CD4-positive, alpha-beta T cell (primary cell): ENCODE measurements around the gene PRKCH. TPM values are rescaled to one million over a fixed set of nuclear protein-coding genes. Genes with fewer than 3 reads are reported as not detected.

Source experiments
- ATAC-seq: fragments of 200-7000 bp; cut with Tn5 transposase; one replicate; pipeline ENCODE4 v1.10.0; 2022; ENCODE audit warnings: mild to moderate bottlenecking; ENCODE audit not compliant: poor library complexity
- CTCF ChIA-PET: fragments of 350-600 bp; sonication (Branson Sonifier 250); formaldehyde crosslinking; loops from one replicate; lab custom pipeline; 2021; ENCODE audit warnings: antibody characterized with exemption, inconsistent platforms; lab: Charles Lee
- POLR2A ChIA-PET: fragments of 350-600 bp; sonication (Branson Sonifier 250); formaldehyde crosslinking; loops from one replicate; lab custom pipeline; 2021; ENCODE audit warnings: antibody characterized with exemption, inconsistent platforms; lab: Charles Lee
- DNase-seq, 14 experiments: peaks; one replicate each; pipeline ENCODE4 v3.0.0-alpha.2; 2013 to 2020; ENCODE audit warnings: mixed read lengths in 2 of 14
- H3K27ac ChIP-seq, 2 donors: one replicate each; pipeline versions ENCODE4 v1.5.1 to v1.7.0; 2013; ENCODE audit warnings: low read length in 2 of 2, low read depth in 1 of 2, mild to moderate bottlenecking in 1 of 2
- H3K27me3 ChIP-seq, 2 experiments: 1 replicate in 1 of 2; 2 replicates in 1 of 2; pipeline versions ENCODE4 v1.6.1 to v1.7.0; 2013; ENCODE audit warnings: low read length in 2 of 2, control low read depth in 1 of 2, mild to moderate bottlenecking in 1 of 2, moderate library complexity in 1 of 2; ENCODE audit not compliant: insufficient read depth in 2 of 2, control insufficient read depth in 1 of 2
- H3K36me3 ChIP-seq: one replicate; pipeline ENCODE4 v1.6.1; 2013; ENCODE audit warnings: low read length, control low read depth; ENCODE audit not compliant: insufficient read depth
- H3K4me1 ChIP-seq: one replicate; pipeline ENCODE4 v1.6.1; 2013; ENCODE audit warnings: low read length, control low read depth; ENCODE audit not compliant: insufficient read depth
- H3K4me3 ChIP-seq: one replicate; pipeline ENCODE4 v1.5.1; 2013; ENCODE audit warnings: mild to moderate bottlenecking, low read length, moderate library complexity
- H3K9me3 ChIP-seq, 2 experiments: 1 replicate in 1 of 2; 2 replicates in 1 of 2; pipeline versions ENCODE4 v1.6.1 to v1.7.0; 2013; ENCODE audit warnings: low read length in 2 of 2, mild to moderate bottlenecking in 2 of 2, control low read depth in 1 of 2, moderate library complexity in 1 of 2; ENCODE audit not compliant: control insufficient read depth in 1 of 2, insufficient read depth in 1 of 2
- H3K27ac Mint-ChIP-seq: one replicate; pipeline ENCODE4 v1.8.0; 2020; ENCODE audit warnings: mixed read lengths
- H3K27me3 Mint-ChIP-seq: one replicate; pipeline ENCODE4 v1.8.0; 2021; ENCODE audit warnings: mixed read lengths
- H3K36me3 Mint-ChIP-seq: one replicate; pipeline ENCODE4 v1.8.0; 2021; ENCODE audit warnings: low read depth, mixed read lengths
- H3K4me1 Mint-ChIP-seq: one replicate; pipeline ENCODE4 v1.8.0; 2021; ENCODE audit warnings: low read depth, mixed read lengths
- H3K4me3 Mint-ChIP-seq: one replicate; pipeline ENCODE4 v1.8.0; 2020; ENCODE audit warnings: mild to moderate bottlenecking, mixed read lengths
- H3K9me3 Mint-ChIP-seq: one replicate; pipeline ENCODE4 v1.8.0; 2020; ENCODE audit warnings: mixed read lengths
- intact Hi-C, 2 experiments: fragments of 100-400 bp; cut with DNase I in 1 of 2; cut with micrococcal nuclease in 1 of 2; formaldehyde crosslinking; loops; one replicate each; pipeline versions ENCODE4 v1.15.1 to v1.9.0; 2023 to 2025; cut with DNase I, micrococcal nuclease
- total RNA-seq, 174 experiments: library from RNA in 2 of 174; stranded (reverse) in 2 of 174; gene quantifications; one replicate each; pipeline ENCODE4 v1.2.3 and lab custom pipeline; 2021 to 2026
- TF ChIP-seq, protein P1 (sequence below): fragments of 200-600 bp; IDR thresholded peaks from one replicate; pipeline ENCODE4 v1.8.0; 2022; ENCODE audit warnings: antibody characterized with exemption, mild to moderate bottlenecking

The PRKCH gene
- total RNA-seq, 2 experiments from 2014 or later = 378 to 385 TPM

DNA sequence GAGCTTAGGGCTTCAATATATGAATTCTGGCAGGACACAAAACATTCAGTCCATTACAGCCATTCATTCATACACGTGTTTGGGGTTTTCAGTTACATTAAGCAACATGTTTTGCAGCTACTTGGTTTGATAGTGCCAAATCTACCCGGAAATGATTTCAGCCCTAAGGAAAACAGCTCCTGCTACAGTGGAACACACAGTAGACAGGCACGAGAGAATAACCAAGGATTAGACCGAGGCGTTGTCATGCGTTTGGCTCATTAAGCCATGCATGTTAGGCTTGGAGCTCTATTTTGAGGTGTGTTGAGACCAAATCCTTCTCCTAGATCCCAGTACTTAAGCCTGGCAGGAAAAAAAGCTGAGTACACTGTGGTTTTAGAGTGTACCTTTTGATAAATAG is 177.4 kb downstream of the PRKCH start:
- ChIA-PET POLR2A (interaction anchor here (0.8 to 1.0 kb wide), 2 partner anchors 19 to 183 kb away, joined by 3 to 5 read pairs; no protein-coding TSS in a partner anchor), CTCF (interaction anchor here (0.9 kb wide), 1 partner anchor 20 kb away, joined by 3 read pairs; no protein-coding TSS in a partner anchor)
- TF ChIP-seq, protein P1, sequence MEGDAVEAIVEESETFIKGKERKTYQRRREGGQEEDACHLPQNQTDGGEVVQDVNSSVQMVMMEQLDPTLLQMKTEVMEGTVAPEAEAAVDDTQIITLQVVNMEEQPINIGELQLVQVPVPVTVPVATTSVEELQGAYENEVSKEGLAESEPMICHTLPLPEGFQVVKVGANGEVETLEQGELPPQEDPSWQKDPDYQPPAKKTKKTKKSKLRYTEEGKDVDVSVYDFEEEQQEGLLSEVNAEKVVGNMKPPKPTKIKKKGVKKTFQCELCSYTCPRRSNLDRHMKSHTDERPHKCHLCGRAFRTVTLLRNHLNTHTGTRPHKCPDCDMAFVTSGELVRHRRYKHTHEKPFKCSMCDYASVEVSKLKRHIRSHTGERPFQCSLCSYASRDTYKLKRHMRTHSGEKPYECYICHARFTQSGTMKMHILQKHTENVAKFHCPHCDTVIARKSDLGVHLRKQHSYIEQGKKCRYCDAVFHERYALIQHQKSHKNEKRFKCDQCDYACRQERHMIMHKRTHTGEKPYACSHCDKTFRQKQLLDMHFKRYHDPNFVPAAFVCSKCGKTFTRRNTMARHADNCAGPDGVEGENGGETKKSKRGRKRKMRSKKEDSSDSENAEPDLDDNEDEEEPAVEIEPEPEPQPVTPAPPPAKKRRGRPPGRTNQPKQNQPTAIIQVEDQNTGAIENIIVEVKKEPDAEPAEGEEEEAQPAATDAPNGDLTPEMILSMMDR = no peak
- Histone ChIP-seq H3K9me3 (no peaks in the 10 kb centered on the region), H3K36me3 (peaks cover 52% of the 10 kb centered on the region), H3K4me3 (no peak overlapping the region), H3K27me3 (no peaks in the 10 kb centered on the region), H3K4me1 (peaks cover 58% of the 10 kb centered on the region), H3K27ac (peak overlapping the region in 1 of 2 donors; percentile 22)
- ATAC-seq = no peak
- no peaks in the 10 kb centered on the region for H3K27me3 Mint-ChIP-seq
- intact Hi-C loops = no loop called here
- no peak for DNase-seq
- H3K4me3 Mint-ChIP-seq = no peak overlapping the region
- H3K36me3 Mint-ChIP-seq = peaks cover 36% of the 10 kb centered on the region
- H3K9me3 Mint-ChIP-seq = no peaks in the 10 kb centered on the region
- no peak overlapping the region for H3K27ac Mint-ChIP-seq
- peaks cover 55% of the 10 kb centered on the region for H3K4me1 Mint-ChIP-seq

DNA sequence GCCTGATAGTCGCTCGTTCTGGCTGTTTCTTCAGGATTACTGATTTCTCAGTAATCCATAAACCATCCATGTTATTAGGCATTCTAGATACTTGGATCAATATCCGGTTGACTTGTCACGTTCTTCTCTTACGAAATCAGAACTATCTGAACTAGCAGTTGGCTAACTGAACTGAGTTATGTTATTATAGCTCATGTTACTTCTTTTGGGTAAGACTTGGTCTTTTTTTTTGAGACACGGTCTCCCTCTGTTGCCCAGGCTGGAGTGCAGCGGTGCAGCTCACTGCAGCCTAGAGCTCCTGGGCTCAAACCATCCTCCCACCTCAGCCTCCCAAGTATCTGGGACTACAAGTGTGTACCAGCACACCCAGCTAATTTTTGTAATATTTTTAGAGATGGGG is 178.6 kb downstream of the PRKCH start:
- H3K9me3 Mint-ChIP-seq = no peaks in the 10 kb centered on the region
- Histone ChIP-seq H3K36me3 (peaks cover 40% of the 10 kb centered on the region), H3K4me1 (peaks cover 62% of the 10 kb centered on the region), H3K27me3 (no peaks in the 10 kb centered on the region), H3K9me3 (no peaks in the 10 kb centered on the region), H3K4me3 (no peak overlapping the region), H3K27ac (peak overlapping the region in 1 of 2 donors; percentile 38)
- intact Hi-C loops = loop anchor here in 1 of 2 experiments (5.0 kb wide), 1 partner anchor 38 kb away; no protein-coding TSS in a partner anchor
- H3K27me3 Mint-ChIP-seq = no peaks in the 10 kb centered on the region
- CTCF ChIA-PET = interaction anchor here (1.0 to 1.1 kb wide), 2 partner anchors 23 to 36 kb away, joined by 3 to 4 read pairs; no protein-coding TSS in a partner anchor
- peaks cover 66% of the 10 kb centered on the region for H3K4me1 Mint-ChIP-seq
- DNase-seq (no peak), ATAC-seq (no peak)
- TF ChIP-seq, protein P1 = no peak
- no peak overlapping the region for H3K27ac Mint-ChIP-seq
- H3K4me3 Mint-ChIP-seq = no peak overlapping the region
- POLR2A ChIA-PET = interaction anchor here (0.7 to 1.3 kb wide), 3 partner anchors 20 to 23 kb away, joined by 3 to 6 read pairs (median 4); no protein-coding TSS in a partner anchor
- H3K36me3 Mint-ChIP-seq = peaks cover 41% of the 10 kb centered on the region

DNA sequence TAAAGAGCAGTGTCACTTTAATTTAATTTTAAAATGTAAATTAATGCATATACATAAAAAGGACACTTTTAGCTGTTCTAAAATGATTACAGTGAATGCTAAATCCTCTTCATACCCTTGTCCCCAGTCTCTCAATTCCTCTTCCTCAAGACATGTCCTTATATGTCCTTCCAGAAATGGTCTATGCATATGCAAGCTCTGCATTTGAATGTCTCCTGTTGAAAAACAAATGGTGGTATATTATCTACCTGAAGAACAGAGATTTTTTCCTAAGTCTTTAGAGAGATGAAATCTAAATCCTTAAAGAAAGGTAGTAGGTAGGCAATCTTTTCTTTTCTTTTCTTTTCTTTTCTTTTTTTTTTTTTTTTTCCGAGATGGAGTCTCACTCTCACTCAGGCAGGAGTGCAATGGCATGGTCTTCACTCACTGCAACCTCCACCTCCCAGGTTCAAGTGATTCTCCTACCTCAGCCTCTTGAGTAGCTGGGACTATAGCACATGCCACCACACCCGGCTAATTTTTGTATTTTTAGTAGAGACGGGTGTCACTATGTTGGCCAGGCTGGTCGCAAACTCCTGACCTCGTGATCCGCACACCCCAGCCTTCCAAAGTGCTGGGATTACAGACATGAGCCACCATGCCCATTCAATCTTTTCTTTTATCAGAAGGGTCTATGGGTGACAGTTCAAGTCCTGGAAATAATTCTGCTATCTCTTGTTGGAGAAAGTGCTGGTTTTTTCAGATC is 180.5 kb downstream of the PRKCH start:
- Histone ChIP-seq H3K27me3 (no peaks in the 10 kb centered on the region), H3K9me3 (no peaks in the 10 kb centered on the region), H3K4me3 (no peak overlapping the region), H3K36me3 (peaks cover 37% of the 10 kb centered on the region), H3K4me1 (peaks cover 76% of the 10 kb centered on the region), H3K27ac (peak overlapping the region; percentile 64 to 69)
- Mint-ChIP-seq H3K27ac (no peak overlapping the region), H3K4me3 (peak overlapping the region; percentile 77), H3K27me3 (no peaks in the 10 kb centered on the region), H3K4me1 (peaks cover 85% of the 10 kb centered on the region), H3K9me3 (no peaks in the 10 kb centered on the region), H3K36me3 (peaks cover 53% of the 10 kb centered on the region)
- no peak for ATAC-seq
- CTCF ChIA-PET = interaction anchor here (0.9 to 3.1 kb wide), 4 partner anchors 9 to 31 kb away, joined by 3 to 11 read pairs (median 4); no protein-coding TSS in a partner anchor
- intact Hi-C loops = loop anchor here (2.0 to 5.0 kb wide), 3 partner anchors 19 to 67 kb away; no protein-coding TSS in a partner anchor
- POLR2A ChIA-PET = interaction anchor here (1.2 to 7.3 kb wide), 3 partner anchors 9 to 26 kb away, joined by 3 to 124 read pairs (median 8); no protein-coding TSS in a partner anchor
- TF ChIP-seq, protein P1 = no peak
- no peak for DNase-seq
